ENCODE results near the gene STOX2.
"Not testable (repeated sequence)": the region's sequence is repeated elsewhere in the genome, so short reads cannot be mapped to it uniquely, and the experiment has no call there.

The STOX2 gene

GRCh38 chr4:183936574-183937345 lies 31.7 kb downstream of the STOX2 start:
- no peak for DNase-seq

GRCh38 chr4:183940864-183941263 lies 35.8 kb downstream of the STOX2 start:
- DNase-seq, result no peak

- no peak for DNase-seq
Observed at GRCh38 chr4:183941964-183942363, 36.9 kb downstream of the STOX2 start.

GRCh38 chr4:183945741-183946140 lies 40.6 kb downstream of the STOX2 start:
- DNase-seq, result no peak

- no peak for DNase-seq
Observed at GRCh38 chr4:183950536-183950935, 45.4 kb downstream of the STOX2 start.

- DNase-seq, result not testable (repeated sequence)
Observed at GRCh38 chr4:183952652-183953051, 47.5 kb downstream of the STOX2 start.

- no peak for DNase-seq
Observed at GRCh38 chr4:183959319-183960045, 54.4 kb downstream of the STOX2 start.

- DNase-seq, result no peak
Observed at GRCh38 chr4:183960046-183960420, 54.9 kb downstream of the STOX2 start.

- DNase-seq, result no peak
Observed at GRCh38 chr4:183960962-183961541, 55.9 kb downstream of the STOX2 start.

- no peak for DNase-seq
Observed at GRCh38 chr4:183961795-183962194, 56.7 kb downstream of the STOX2 start.

- DNase-seq, result no peak
Observed at GRCh38 chr4:183962419-183962818, 57.3 kb downstream of the STOX2 start.

GRCh38 chr4:183966371-183966770 lies 61.3 kb downstream of the STOX2 start:
- DNase-seq, result no peak

GRCh38 chr4:183967266-183967665 lies 62.2 kb downstream of the STOX2 start:
- no peak for DNase-seq

- no peak for DNase-seq
Observed at GRCh38 chr4:183968502-183968901, 63.4 kb downstream of the STOX2 start.

- DNase-seq, result no peak
Observed at GRCh38 chr4:183968931-183969330, 63.8 kb downstream of the STOX2 start.

GRCh38 chr4:183969596-183969995 lies 64.5 kb downstream of the STOX2 start:
- DNase-seq, result no peak

- DNase-seq, result no peak
Observed at GRCh38 chr4:183971929-183972490, 66.9 kb downstream of the STOX2 start.

- DNase-seq, result no peak
Observed at GRCh38 chr4:183977707-183978106, 72.6 kb downstream of the STOX2 start.

GRCh38 chr4:183984566-183984965 lies 79.5 kb downstream of the STOX2 start:
- no peak for DNase-seq

- no peak for DNase-seq
Observed at GRCh38 chr4:183985786-183986185, 80.7 kb downstream of the STOX2 start.

GRCh38 chr4:183986291-183986970 lies 81.3 kb downstream of the STOX2 start:
- DNase-seq, result no peak

GRCh38 chr4:183986971-183987946 lies 82.2 kb downstream of the STOX2 start:
- no peak for DNase-seq
